T-helper 9 cell (primary cell): Measurements from ENCODE around the gene MAFB.

Experiments used
- DNase-seq: peaks from one replicate; pipeline ENCODE4 v3.0.0-alpha.2; 2020

Gene MAFB

GRCh38 chr20:40654876-40655275, 34.2 kb downstream of the MAFB start:
- no peak for DNase-seq

- DNase-seq = no peak
These were observed 36.5 kb downstream of the MAFB start for GRCh38 chr20:40652441-40652987.

DNA sequence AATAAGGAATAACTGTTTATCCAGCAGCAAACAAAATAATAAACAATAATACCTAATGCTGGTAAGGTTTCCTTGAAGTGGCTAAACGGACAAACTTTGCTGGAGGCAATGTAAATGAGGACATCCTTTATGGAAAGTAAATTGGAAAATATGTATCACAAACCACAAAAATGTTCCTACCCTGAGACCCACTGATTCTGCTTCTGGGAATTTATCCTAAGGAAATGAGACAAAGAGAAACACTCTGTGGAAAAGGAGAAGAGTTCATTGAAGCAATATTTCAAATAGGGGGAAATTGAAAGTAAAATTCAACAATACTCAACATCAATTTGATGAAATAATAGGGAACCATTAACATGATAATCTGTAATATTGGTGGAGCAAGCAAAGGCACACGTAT, 37.9 kb downstream of the MAFB start:
- no peak for DNase-seq

GRCh38 chr20:40650707-40651106, 38.3 kb downstream of the MAFB start:
- DNase-seq = no peak

DNA sequence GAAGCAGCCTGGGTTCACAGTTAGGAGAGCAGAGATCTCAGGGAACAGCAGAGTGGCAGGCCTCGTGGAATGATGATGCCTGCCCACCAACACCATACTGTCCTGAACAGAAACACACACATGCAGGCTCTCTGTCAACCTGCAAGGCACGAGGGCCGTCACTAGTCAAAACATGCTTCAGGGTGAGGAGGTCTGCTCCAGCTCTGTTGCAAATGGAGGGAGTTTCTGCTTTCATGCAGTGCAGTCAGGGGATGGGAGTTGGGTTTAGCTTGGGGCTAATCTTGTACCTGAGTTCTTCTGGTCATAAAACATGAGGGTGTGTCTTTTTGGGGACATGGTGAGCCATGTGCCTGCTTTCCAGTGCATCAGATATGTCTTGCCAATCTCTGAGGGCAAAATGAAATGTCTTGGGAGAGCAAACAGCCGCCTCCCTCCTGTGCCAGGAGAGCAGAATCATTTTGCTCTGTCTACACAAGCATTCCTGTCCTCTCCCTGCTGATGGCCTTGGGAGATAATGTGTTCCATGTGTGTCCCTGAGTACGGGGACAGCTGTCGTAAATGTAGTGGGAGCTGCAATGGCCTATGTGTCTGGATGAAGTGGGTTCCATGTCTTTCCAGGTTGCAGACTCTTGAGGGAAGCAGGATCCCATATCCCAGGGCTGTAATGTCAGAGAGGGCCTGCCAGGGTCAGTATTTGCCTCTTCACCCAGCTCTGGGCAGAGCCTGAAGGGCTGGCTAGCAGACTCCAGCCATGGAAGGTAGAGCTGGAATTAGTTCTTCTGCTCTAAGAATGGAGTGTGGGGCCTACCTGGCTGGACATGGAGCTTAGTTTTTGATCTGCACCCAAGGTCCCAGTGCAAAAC, 40.6 kb downstream of the MAFB start:
- DNase-seq = no peak

GRCh38 chr20:40646813-40647212, 42.2 kb downstream of the MAFB start:
- no peak for DNase-seq

DNA sequence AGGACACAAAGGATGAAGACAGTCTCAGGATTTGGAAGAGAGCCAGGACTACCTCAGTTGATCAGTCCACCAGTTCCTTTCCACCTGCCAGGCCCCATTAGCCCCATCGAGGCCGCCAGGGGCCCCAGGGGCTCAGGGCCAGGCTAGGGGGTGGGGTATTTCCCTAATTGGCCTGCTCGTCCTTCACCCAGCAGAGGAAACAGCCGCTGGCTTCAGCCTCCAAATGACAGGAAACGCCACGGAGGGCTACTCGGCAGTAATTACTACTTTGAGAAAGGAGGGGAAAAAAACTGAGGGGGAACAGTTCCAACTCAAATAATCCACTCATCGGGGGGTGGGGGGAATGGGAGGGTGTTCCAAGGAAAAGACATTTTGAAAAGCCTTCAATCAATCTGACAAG, 42.7 kb downstream of the MAFB start:
- no peak for DNase-seq

DNA sequence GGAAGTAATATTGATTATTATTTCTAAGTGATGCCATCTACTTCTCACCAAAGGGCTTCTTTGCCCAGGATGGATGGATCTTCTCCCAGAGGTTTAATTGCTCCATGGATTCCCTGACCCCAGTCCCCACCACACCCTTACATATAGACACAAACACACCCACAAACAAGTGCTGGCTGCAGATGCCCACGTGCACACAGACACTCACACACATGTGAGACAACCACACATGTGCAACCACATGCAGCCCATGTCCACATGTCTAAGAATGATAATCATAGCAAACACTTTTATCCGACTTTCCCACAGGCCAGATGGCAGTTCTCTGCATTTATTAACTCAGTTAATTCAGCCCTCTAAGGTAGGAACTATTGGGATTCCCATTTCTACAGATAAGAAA, 44.2 kb downstream of the MAFB start:
- no peak for DNase-seq

DNA sequence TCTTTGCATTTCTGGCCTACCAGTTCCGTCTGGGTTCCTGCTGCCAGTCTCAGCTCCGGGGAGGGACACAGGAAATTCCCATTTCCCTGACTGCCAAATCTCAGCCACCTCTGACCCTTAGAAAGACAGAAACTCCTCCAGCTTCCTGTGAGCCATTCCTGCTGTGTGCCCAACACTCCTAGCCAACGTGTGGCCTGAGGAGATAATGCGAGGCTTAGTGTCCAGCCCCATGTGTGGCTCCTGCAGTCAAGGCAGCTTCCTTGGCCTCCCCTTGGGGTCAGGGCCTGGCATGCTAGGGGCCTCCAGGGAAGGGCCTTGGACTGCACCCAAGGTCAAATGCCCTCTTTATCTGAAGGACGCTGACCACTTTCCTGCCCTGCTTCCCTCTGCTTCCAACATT, 45.1 kb downstream of the MAFB start:
- no peak for DNase-seq

DNA sequence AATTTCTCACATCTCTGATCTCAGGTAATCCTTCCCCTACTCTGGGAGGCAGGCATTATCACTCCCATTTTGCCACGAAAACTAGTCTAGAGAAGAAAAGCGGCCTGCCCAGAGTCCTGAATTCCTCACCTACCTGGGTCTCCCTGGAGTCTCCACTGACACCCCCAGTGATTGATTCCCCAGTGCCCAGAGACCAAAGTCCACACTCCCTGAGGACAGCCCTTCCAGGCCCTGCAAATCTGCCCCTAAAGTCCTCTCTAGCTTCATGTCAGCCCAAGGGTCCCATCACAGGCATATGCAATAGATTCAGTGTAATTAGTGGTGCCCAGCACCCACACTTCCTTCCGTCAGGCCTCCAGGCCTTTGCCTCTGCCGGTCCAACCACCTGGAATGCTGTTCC, 47.2 kb downstream of the MAFB start:
- no peak for DNase-seq

DNA sequence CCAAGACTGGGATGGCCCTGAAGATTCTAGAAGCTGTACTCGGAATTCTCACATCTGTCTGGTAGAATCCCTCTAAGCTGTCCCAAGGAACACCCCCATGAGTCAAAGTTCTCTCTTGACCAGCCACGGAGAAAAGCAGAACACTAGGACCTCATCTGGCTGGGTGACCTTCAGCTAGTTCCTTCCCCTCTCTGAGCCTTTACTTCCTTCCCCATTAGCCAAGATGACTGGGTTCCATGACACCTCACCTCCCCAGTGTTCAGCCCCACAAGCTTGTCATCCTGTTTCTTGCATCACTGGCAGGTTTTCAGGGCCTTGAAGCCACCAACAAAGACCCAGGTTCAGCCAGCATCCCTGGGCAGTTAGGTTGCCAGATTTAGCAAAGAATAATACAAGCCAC, 47.8 kb downstream of the MAFB start:
- no peak for DNase-seq

DNA sequence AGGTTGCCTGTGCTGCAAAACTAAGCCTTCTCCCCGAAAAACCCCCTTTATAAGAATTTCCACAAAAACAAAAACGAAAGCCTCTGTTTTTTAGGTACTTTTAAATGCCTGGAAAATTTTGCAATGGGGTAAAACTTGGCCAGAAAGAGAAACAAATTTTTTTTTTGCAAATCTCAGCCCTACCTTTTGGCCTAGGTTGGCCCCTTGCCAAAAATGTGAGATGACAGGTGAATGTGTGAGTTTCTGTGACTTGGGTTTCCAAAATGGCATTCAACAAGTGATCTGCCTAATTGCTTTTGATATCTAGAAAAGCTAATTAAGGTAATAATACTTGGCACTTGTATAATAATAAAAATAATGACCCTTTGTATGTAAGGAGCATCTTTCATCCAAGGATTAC, 48.4 kb downstream of the MAFB start:
- no peak for DNase-seq

- DNase-seq = no peak
These were observed 49.2 kb downstream of the MAFB start for GRCh38 chr20:40639676-40640355.

GRCh38 chr20:40639132-40639531, 49.9 kb downstream of the MAFB start:
- DNase-seq = no peak

DNA sequence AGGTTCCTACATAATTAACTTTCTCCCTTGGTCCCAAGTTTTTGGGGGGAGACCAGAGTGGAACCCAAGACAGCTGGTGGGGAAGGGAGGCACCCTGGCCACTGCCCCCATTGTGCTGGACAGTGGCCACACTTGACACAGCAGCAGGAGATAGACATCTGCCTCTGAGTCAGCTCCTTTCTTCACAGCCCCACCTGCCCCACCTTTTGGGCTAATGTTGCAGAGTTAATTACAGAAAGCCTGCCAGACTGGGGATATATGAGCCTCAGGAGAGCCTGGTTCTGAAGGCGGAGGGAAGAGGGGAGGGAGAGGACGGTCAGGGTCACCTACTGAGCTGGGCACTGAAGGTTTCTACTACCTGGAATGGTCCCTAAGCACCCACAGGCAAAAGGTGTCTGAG, 50.6 kb downstream of the MAFB start:
- DNase-seq = no peak

DNA sequence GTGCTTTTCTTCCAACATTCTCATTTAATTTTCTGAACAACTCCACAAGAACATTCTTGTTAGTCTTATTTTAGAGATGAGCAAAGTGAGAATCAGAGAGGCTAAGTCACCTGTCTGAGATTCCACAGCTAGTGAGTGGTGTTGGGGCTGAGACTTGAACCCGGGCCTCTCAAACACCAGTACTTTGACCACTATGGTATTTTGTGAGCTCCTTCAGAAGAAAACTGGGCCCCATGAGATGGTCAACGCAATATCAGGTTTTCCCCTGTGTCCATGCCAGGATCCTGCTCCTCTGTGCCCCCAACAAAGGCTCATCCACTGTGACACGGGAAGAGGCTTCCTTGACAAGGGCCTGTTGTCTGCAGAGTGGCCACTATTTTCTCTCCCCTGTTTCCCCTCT, 51.9 kb downstream of the MAFB start:
- no peak for DNase-seq

- no peak for DNase-seq
These were observed 52.5 kb downstream of the MAFB start for GRCh38 chr20:40636486-40636885.

- no peak for DNase-seq
These were observed 53.1 kb downstream of the MAFB start for GRCh38 chr20:40635971-40636370.
